CD4-positive, alpha-beta T cell treated with Interferon alpha-2 for 1 hour (primary cell): ENCODE results near the gene KANSL3.
"Not testable (repeated sequence)": the region's sequence is repeated elsewhere in the genome, so short reads cannot be mapped to it uniquely, and the experiment has no call there.

Source experiments
- DNase-seq, 2 donors: peaks; one replicate each; pipeline ENCODE4 v3.0.0-alpha.2; 2020 to 2022

The KANSL3 gene

DNA sequence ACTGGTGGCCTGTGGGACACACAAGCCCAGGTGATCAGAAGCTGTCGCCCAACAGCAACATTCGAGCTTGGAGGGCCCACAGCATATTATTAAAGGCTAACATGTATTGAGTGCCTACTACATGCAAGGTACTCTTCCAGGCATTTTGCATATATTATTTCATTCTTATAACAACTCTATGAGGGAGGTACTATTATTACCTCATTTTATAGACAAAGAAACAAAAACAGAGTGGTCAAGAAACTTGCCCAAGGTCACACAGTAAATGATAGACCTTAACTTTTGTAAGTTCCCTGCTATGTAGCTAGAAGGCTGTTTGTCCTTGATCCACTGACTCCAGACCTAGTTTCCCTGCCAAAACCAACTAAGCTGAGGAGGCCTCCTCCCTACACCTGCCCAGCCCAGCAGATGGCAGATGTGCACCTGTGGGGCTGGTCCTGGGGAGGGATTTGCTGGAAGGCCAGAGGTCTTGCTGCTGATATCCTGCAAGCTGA, 35.7 kb downstream of the KANSL3 start:
- peak in 1 of 2 donors; percentile 19 for DNase-seq

DNA sequence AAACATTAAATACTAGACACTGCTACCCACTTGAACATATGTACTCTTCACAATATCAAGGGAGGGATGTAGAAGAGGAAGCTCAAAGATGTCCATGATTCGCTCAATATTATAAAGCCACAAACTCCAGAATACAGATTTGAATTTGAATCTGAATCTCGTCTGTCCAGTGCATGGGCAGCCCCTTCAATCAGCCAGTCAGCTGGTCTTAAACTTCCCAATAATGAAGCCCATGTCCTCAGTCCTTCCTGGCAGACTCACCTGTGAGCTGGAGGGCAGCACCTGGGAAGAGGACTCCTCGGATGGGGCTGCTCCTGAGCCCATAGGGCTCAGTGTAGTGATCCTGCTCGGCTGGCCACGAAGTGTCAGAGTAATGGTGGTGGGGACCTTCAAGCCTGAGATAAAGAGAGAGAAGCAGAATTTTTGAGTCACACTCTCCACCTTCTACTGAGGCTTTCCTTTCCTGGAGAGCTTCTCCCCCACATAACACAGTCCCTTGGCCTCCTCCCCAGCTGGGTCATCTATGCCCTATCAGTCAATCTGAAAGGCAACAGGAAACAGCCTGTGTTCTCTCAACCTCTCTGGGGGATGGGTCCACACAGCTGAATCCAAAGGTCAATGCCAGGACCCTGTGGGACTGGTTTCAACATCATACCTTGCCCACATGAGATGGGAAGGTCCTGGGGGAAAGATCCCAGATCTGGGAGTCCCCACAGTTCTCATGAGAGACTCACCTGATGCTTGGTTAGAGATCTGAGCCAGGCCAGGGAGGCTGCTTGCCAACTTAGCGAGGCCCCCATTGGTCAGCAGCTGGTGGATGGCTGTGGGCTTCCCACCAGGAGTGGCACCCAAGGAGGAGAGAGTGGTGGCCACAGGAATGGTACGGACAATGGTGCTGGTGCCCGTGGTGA, 36.5 kb downstream of the KANSL3 start:
- DNase-seq, result no peak

DNA sequence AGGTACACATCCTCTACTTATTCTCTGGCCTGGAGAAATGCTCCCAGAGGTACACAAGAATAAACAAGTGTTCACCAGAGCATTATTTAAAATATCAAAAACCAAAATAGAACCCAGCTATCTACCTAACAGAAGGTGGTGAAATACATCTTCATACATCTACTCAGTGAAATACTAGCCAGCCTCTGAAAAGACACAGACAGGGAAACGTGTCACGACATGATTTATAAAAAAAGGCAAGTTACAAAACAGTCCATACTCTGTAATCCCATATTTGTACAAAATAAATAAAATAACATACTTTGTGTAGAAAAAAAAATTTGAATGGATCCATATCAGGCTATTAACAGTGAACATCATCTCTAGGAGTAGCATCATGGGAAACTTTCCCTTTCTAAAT, 38.2 kb downstream of the KANSL3 start:
- DNase-seq, result no peak

GRCh38 chr2:96596596-96596995, 41.5 kb downstream of the KANSL3 start:
- no peak for DNase-seq

GRCh38 chr2:96594691-96595152, 43.4 kb downstream of the KANSL3 start:
- DNase-seq, result peak in 1 of 2 donors; percentile 45

GRCh38 chr2:96594282-96594681, 43.8 kb downstream of the KANSL3 start:
- no peak for DNase-seq

DNA sequence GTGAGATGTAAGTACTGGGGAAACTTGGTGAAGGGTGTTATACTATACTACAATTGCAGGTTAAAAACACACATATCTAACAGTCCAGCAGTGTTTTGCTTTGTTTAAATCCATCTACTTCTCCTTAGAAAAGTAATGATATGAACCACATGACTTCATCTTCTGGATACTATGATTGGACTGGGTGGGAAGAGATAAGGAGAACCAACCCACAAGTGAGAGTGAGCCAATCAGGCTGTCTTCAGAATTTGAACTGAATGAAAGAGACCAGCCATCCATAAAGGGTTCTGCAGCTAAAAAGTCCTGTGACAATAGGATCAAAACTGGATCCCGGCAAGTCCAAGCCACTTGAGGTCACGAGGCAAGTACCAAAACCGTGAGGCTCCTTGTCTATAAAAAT, 46.6 kb downstream of the KANSL3 start:
- no peak for DNase-seq

DNA sequence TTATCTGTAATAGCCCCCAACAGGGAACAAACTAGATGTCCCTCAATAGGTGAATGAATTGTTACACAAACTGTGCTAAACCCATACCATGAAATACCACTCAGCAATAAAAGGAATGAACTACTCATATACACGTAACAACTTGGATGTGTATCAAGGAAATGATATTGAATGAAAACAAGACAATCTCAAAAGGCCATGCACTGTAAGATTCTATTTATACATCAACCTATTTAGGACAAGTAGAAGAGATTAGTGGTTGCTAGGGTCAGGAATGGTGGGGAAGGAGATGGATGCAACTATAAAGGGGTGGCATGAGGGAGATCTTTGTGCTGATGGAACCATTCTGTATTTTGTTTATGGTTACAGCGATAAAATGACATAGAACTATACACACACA, 47.1 kb downstream of the KANSL3 start:
- DNase-seq, result no peak

DNA sequence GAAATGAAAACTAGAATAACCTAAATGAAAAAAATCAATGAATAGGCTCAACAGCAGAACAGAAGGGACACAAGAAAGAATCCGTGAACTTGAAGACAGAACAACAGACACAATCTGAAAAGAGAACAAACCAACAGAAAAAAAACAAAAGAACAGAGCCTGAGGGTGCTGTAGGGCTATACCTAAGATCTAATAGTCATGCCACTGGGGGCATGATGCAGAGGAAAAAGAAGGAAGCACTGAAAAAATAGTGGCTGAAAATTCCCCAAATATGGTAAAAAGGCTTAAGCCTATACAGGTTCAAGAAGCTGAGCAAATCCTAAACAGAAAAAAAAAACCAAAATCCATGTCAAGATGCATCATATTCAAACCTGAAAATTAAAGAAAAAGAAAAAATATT, 50.3 kb downstream of the KANSL3 start:
- DNase-seq, result no peak

DNA sequence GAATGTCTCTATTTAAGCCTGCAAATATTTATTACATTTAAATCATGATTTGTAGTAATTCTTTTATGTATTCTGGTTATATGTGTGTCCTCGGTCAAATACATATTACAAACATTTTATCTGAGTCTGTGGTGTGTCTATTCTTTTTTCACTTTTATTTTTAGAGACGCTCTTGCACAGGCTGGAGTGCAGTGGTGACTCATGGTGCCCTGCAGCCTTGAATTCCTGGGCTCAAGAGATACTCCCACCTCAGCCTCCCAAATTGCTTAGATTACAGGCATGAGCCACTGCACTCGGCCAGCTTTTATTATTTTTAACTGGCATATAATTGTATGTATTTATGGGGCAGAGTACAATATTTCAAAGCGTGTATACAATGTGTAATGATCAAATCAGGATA, 54.1 kb downstream of the KANSL3 start:
- no peak for DNase-seq

DNA sequence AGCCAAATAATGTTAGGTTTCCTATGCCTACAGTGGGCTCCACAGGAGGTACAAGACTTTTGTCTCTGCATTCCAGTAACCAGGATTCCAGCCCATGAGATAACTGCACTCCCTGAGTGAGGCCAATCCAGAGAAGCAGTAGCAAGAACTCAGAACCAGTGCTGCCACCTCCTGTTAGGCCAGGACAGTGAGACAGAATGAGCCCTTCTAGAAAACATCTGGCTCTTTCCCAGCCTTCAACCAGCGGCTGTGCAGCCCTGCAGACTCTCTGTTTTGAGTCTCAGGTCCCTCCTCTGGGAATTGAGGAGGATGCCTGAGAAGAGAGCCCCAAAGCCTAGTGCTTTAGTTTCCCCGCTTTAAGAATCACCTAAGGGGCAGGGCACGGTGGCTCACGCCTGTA, 57.3 kb downstream of the KANSL3 start:
- DNase-seq, result no peak

- DNase-seq, result no peak
Measured at GRCh38 chr2:96579422-96579821, 58.7 kb downstream of the KANSL3 start.

DNA sequence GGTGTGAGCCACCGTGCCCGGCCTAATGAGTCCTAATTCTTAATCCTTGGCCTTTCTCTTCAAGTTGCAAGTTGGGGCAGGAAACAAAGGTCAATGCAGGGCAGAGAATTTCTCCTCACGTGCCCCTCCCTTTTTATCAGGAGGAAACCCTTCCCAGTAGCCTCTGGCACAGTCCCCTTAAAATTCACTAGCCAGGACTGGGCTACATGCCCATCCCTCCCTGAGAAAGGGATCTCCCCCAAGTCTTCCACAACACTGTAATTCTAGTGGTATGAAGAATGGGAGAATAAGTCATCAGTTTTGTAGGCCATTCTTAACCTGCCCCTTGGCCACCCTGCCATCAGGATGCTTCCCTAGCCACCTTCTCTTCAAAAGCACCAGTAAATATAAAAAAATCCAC, 59.4 kb downstream of the KANSL3 start:
- DNase-seq, result no peak

DNA sequence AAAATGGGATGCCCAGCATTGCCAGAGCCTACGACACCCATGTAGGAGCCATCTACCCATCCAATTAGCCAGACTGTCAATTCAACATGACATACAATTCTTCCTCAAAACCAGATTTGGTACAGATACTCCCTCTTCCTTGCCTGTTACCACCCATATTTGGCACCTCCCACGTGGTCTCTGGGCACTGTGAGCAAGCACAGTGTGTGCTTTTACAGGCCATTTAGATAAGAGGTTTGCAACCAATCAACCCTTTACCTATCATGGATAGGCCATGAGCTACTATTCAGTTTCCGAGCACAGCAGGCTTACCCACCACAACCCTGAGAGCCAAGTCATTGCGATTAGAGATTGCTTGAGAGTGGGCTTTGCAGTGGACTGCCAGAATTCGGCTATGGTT, 60.6 kb downstream of the KANSL3 start:
- DNase-seq, result no peak

DNA sequence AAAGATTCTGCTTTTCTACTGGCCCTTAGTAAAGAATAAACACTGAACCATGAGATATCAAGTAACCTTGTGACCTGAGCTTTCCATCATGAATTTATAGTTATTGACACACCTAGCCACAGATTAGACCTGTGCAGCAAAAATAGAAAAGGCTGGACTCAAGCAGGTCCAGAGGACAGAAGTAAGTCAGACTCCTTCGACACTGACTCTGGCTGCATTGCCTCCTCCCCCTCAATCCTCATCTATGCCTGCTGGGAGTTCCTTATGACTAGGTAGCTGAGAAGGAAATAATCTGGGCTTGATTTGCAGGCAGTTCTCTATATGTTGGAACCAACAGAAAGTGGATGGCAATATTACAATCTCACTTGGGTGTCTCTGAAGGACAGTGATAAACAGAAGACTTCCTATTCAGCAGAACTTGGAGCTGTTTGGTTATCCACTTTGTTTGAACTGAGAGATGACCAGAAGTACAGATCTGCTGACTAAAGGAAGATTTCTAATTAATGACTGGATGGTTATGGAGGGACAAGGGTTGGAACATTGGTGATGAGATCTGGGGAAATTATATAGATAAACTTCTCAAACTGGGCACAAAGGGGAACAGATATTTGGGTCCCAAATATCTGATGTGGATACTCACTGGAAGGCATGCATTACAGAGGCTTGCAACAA, 62.2 kb downstream of the KANSL3 start:
- no peak for DNase-seq

DNA sequence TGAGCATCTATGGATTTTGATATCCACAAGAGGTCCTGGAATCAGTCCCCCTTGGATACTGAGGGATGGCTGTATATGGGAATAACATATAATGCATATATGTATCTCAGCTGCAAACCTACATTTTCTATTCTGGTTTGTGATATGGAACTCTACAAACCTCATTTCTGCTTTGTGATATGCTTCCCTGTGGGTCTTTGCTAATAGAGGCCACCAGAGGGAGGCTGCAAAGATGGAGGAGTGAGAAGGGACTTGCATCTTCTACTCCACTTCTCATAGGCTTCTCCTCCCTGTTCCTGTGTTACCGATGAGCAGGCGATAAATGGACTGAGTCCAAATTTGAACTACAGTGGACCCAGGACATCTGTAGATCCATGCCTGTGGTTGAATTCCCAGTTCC, 63.7 kb downstream of the KANSL3 start:
- DNase-seq, result no peak

DNA sequence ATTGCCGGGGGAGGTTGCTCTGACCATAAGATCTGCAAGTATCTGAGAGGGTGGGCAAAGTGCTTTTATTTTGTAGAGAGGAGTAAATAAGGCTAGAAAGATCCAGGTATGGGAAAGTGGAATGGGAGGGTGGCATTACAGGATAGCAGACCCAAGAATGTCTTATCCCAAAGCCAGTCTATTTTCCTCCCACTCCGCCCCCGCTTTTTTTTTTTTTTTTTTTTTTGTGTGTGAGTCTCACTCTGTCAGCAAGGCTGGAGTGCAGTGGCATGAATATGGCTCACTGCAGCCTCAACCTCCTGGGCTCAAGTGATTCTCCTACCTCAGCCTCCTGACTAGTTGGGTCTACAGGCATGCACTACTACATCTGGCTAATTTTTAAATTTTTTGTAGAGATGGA, 70.0 kb downstream of the KANSL3 start:
- no peak for DNase-seq

DNA sequence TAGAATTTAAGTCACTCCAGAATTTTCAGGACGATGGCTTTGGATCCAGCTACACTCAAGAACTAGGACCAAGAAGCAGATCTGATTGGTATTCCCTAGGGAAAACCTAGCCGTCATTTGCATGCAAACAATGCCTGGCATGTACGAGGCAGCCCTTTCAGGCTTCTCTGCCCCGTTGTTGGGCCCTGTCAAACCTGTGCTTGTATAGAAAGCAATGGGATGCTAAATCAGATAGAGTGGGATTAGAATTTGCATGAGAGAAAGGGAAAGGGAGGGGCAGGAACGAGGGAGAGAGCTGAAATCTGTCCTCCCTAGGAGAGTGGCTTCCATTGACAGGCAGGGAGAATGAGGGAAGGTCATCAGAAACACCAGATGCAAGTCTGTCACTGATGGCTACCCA, 73.0 kb downstream of the KANSL3 start:
- no peak for DNase-seq

DNA sequence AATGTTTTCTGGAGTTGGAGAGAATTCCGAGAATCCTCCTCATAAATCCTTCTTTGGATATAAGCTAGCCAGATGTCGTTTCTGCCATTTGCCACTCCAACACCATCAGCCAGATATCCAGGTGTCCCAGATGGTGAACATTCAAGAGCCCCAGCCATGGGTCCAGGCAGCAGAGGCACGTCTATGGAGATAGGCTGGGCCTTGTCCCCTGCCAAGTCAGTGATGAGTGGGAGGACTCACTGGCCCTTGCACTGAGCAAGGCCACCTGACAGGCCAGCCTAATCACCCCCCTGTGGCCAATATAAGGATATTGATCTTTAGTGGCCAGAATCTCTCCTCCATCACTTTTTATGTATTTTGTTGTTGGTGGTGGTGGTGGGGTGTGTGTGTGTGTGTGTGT, 73.5 kb downstream of the KANSL3 start:
- DNase-seq, result no peak

DNA sequence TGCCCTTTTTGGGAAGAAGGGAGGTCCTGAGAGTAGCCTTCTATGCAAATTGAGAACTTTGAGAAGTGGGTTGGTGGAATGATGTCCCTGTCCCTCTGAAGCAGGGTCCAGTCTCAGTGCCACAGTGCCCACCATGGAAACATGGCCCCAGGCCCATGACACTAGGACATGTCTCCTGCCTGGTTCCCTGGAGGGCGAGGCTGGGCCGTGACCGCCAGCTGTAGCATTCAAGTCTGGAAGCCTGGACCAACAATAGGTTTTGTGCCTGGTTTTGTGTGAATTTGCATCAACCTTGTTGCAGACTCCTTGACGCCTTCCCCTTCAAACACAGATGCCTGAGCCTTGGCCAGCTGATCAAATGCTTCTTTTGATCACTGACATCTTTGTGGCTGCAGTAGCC, 74.1 kb downstream of the KANSL3 start:
- DNase-seq, result no peak

DNA sequence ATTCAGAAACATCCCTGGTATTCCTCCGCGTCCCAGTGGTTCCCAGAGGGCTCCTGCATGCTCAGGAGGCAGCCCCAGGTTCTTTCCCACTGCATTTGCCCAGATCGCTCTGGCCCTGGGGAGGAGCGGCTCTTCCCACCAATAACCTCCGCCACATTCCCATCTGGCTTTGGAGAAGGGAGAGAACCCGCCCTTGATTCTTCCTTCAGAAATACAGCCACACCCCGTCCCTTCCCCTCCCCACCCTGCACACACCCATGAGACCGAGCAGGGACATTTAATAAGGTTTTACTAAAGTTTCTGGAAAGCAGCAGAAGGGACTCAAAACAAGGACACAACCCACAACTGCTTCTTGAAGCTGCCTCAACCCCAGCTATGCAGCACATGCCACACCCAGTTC, 79.6 kb downstream of the KANSL3 start:
- no peak for DNase-seq

- no peak for DNase-seq
Measured at GRCh38 chr2:96558061-96558460, 80.1 kb downstream of the KANSL3 start.

GRCh38 chr2:96557421-96557820, 80.7 kb downstream of the KANSL3 start:
- not testable (repeated sequence) for DNase-seq
